ENCODE measurements around the gene FRAT2. TPM values are rescaled to one million over a fixed set of nuclear protein-coding genes. Genes with fewer than 3 reads are reported as not detected.

Gene FRAT2
- total and polyA plus RNA-seq, 2 of the 13 experiments (the other 11 are each of a cell fraction or from before 2014, with no cell fraction given), result 7.2 to 14.1 TPM

- TF ChIP-seq GPN1 (CRISPR knock-in tag; IDR thresholded peaks at IDR 0.05; ENCODE audit: borderline replicate concordance), result no peak
- no peak for TF ChIP-seq EHMT2 (IDR thresholded peaks at IDR 0.05; ENCODE audit: borderline replicate concordance, low read depth, low read length)
- TF ChIP-seq RFX1 (IDR thresholded peaks at IDR 0.05), result no peak
- peak; percentile 13; the same call in 1 of the 2 replicates for TF ChIP-seq MAX (IDR thresholded peaks at IDR 0.05)
- TF ChIP-seq SP140L (CRISPR knock-in tag; IDR thresholded peaks at IDR 0.05; ENCODE audit: borderline replicate concordance), result no peak
- TF ChIP-seq ZBTB39 (CRISPR knock-in tag; IDR thresholded peaks at IDR 0.05), result no peak
- no peak for TF ChIP-seq ZFAT (CRISPR knock-in tag; conservative IDR thresholded peaks at IDR 0.05)
- TF ChIP-seq GABPB1 (CRISPR knock-in tag; IDR thresholded peaks at IDR 0.05), result 0 out of 2 replicates have a peak, but pooled peaks have one; percentile 41
- no peak for TF ChIP-seq RCOR2 (CRISPR knock-in tag; IDR thresholded peaks at IDR 0.05)
- no peak for TF ChIP-seq MED8 (CRISPR knock-in tag; IDR thresholded peaks at IDR 0.05; ENCODE audit: insufficient replicate concordance)
- 0 out of 2 replicates have a peak, but pooled peaks have one; percentile 10 for TF ChIP-seq ZSCAN9 (CRISPR knock-in tag; IDR thresholded peaks at IDR 0.05; ENCODE audit: borderline replicate concordance)
- TF ChIP-seq IKZF5 (CRISPR knock-in tag; IDR thresholded peaks at IDR 0.05), result no peak
- 0 out of 2 replicates have a peak, but pooled peaks have one; percentile 11 for TF ChIP-seq RXRB (CRISPR knock-in tag; IDR thresholded peaks at IDR 0.05; ENCODE audit: borderline replicate concordance)
- TF ChIP-seq ZNF652 (CRISPR knock-in tag; IDR thresholded peaks at IDR 0.05; ENCODE audit: borderline replicate concordance, low read depth), result no peak
- TF ChIP-seq SMAD9 (CRISPR knock-in tag; IDR thresholded peaks at IDR 0.05), result no peak
- TF ChIP-seq ZNF512 (CRISPR knock-in tag; IDR thresholded peaks at IDR 0.05), result no peak
- no peak for TF ChIP-seq GRHL1 (CRISPR knock-in tag; conservative IDR thresholded peaks at IDR 0.05)
- no peak; the same call in 1 of the 2 replicates for TF ChIP-seq KMT2B (CRISPR knock-in tag; IDR thresholded peaks at IDR 0.05)
- peak; percentile 20; the same call in 1 of the 2 replicates for TF ChIP-seq KMT2A (CRISPR knock-in tag; IDR thresholded peaks at IDR 0.05)
- peak; percentile 28 for TF ChIP-seq ZNF18 (CRISPR knock-in tag; IDR thresholded peaks at IDR 0.05; ENCODE audit: insufficient replicate concordance)
- TF ChIP-seq SMAD3 (CRISPR knock-in tag; IDR thresholded peaks at IDR 0.05), result no peak
These were observed 744 bp downstream of the FRAT2 start (continued) for GRCh38 chr10:97333601-97334369.
